ENCODE data around the gene NKD1. TPM values are rescaled to one million over a fixed set of nuclear protein-coding genes. Genes with fewer than 3 reads are reported as not detected.

NKD1 gene
- polyA plus RNA-seq, 1 experiment: not detected

DNA sequence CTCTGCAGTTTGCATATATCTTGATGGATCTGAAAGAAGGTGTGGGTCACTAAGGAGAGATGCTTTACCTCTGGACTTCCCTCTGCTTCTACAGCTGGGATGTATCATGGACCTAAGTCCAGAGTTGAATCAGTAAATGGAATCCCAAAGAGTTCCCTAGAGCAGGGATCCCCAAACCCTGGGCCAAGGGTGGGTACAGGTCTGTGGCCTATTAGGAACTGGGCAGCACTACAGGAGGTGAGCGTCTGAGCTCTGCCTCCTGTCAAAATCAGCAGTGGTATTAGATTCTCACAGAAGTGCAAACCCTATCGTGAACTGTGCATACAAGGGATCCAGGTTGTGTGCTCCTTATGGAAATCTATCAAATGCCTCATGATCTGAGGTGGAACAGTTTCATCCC, 39.3 kb downstream of the NKD1 start:
- CTCF ChIA-PET: interaction anchor here (1.7 to 1.8 kb wide), 2 partner anchors 78 to 219 kb away, joined by 9 to 17 read pairs; no protein-coding TSS in a partner anchor
- H3K27me3 ChIP-seq (ENCODE audit: control insufficient read depth, insufficient read depth, low read length): peaks cover 14% of the 10 kb centered on the region
- TF ChIP-seq, protein P1, sequence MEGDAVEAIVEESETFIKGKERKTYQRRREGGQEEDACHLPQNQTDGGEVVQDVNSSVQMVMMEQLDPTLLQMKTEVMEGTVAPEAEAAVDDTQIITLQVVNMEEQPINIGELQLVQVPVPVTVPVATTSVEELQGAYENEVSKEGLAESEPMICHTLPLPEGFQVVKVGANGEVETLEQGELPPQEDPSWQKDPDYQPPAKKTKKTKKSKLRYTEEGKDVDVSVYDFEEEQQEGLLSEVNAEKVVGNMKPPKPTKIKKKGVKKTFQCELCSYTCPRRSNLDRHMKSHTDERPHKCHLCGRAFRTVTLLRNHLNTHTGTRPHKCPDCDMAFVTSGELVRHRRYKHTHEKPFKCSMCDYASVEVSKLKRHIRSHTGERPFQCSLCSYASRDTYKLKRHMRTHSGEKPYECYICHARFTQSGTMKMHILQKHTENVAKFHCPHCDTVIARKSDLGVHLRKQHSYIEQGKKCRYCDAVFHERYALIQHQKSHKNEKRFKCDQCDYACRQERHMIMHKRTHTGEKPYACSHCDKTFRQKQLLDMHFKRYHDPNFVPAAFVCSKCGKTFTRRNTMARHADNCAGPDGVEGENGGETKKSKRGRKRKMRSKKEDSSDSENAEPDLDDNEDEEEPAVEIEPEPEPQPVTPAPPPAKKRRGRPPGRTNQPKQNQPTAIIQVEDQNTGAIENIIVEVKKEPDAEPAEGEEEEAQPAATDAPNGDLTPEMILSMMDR (IDR thresholded peaks at IDR 0.05; ENCODE audit: low read depth, low read length): no peak
- no peak overlapping the region for H3K27ac ChIP-seq (ENCODE audit: low read depth, low read length)
- DNase-seq (ENCODE audit: low read depth, low spot score): no peak
- H3K9me3 ChIP-seq (ENCODE audit: control insufficient read depth, insufficient read depth, low read length): no peaks in the 10 kb centered on the region
- H3K4me3 ChIP-seq (ENCODE audit: low read depth, low read length): no peak overlapping the region
- POLR2A ChIA-PET: no interaction called here

DNA sequence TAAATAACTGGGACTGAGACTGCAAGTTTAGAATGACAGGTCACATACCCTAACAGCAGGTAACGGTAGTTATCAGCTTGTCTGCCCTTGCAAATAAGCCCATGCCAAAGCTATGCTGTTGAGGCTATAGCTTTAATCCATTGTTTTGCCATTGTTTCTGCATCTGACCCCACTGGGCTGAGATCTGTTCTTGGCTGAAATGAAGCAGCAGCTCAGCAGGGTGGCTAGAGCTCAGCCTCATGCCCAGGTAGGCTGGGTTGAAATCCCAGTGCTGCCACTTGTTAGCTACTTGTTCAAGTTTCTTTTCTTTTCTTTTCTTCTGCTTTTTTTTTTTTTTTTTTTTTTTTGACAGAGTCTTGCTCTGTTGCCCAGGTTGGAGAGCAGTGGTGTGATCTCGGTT, 40.1 kb downstream of the NKD1 start:
- H3K27ac ChIP-seq (ENCODE audit: low read depth, low read length): no peak overlapping the region
- CTCF ChIA-PET: interaction anchor here (0.7 to 1.7 kb wide), 3 partner anchors 77 to 563 kb away, joined by 3 to 17 read pairs (median 4); partner anchors contain the start of gene CNEP1R1
- no peak overlapping the region for H3K4me3 ChIP-seq (ENCODE audit: low read depth, low read length)
- DNase-seq (ENCODE audit: low read depth, low spot score): no peak
- peaks cover 19% of the 10 kb centered on the region for H3K27me3 ChIP-seq (ENCODE audit: control insufficient read depth, insufficient read depth, low read length)
- TF ChIP-seq, protein P1 (IDR thresholded peaks at IDR 0.05; ENCODE audit: low read depth, low read length): no peak
- H3K9me3 ChIP-seq (ENCODE audit: control insufficient read depth, insufficient read depth, low read length): no peaks in the 10 kb centered on the region
- POLR2A ChIA-PET: no interaction called here

DNA sequence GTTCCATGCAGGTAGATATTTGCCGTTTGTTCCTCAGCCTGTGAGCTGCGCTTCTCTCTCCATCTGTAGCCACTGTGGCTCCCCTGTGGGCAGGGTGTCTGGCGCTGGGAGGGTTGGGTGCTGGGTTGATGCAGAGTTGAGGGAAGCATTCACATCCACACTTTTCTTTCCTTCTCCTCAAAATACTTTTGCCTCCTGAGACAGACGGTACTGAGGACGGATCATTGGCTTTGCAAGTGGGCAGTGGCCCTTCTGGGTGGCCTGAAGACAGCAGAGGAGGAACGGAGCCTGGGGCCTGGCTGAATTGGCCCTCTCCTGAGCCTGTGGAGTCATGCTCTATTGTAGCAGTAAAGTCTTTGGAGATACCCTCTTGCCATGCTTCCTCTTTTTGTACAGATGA, 43.0 kb downstream of the NKD1 start:
- DNase-seq (ENCODE audit: low read depth, low spot score): no peak
- Histone ChIP-seq H3K4me3 (ENCODE audit: low read depth, low read length) (no peak overlapping the region), H3K27me3 (ENCODE audit: control insufficient read depth, insufficient read depth, low read length) (peaks cover 11% of the 10 kb centered on the region), H3K9me3 (ENCODE audit: control insufficient read depth, insufficient read depth, low read length) (no peaks in the 10 kb centered on the region), H3K27ac (ENCODE audit: low read depth, low read length) (no peak overlapping the region)
- TF ChIP-seq, protein P1 (IDR thresholded peaks at IDR 0.05; ENCODE audit: low read depth, low read length): no peak
- ChIA-PET POLR2A (no interaction called here), CTCF (interaction anchor here (4.3 kb wide), 1 partner anchor 75 kb away, joined by 59 read pairs; no protein-coding TSS in a partner anchor)

DNA sequence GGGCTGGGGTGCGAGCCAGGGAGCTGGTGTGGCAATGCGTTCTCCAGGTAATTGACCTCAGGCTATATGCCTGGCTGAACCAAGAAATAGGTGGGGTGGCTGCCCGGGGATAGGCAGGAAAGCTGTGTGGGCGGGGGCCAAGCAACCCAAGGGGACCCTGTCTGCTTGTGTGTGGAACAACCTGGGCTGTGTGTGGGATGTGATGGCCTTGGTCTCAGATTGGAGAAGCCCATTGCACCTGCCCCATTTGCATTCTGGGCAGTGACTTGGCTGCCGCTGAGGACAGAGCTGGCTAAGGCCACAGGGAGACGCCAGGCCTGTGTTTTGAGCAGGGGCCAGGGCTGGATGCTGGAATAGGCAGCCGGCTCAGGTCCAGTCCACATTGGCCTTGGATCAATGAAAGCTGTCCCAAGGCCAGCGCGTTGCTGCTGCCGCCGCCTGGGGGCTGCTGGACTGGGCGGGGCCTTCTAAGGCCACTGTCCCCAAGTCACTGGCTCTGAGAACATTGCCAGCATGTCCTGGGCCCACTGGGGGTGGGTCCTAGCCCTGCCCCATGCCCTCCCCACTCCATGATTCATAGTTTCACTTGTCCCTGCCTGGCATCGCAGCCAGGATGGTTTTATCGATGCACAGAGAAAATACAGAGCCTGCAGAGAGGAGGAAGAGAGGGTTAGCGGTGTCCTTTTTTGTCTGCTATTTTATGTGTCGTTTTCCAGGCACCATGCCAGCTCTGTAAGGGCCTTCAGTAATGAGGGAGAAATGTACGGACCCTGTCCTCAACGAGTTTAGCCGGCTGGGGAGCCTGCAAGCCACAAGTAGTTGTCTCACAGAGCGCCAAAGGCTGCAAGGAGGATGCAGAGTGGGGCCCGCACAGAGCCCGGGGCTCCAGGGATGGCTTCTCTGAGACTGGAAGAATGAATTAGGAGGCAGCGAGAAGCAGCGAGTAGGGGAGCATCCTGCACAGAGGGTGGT, 43.9 kb downstream of the NKD1 start:
- Histone ChIP-seq H3K4me3 (ENCODE audit: low read depth, low read length) (no peak overlapping the region), H3K27me3 (ENCODE audit: control insufficient read depth, insufficient read depth, low read length) (peaks cover 11% of the 10 kb centered on the region), H3K27ac (ENCODE audit: low read depth, low read length) (no peak overlapping the region), H3K9me3 (ENCODE audit: control insufficient read depth, insufficient read depth, low read length) (no peaks in the 10 kb centered on the region)
- TF ChIP-seq, protein P1 (IDR thresholded peaks at IDR 0.05; ENCODE audit: low read depth, low read length): no peak
- POLR2A ChIA-PET: no interaction called here
- DNase-seq (ENCODE audit: low read depth, low spot score): no peak
- CTCF ChIA-PET: interaction anchor here (3.0 to 4.3 kb wide), 2 partner anchors 75 to 215 kb away, joined by 45 to 59 read pairs; no protein-coding TSS in a partner anchor

DNA sequence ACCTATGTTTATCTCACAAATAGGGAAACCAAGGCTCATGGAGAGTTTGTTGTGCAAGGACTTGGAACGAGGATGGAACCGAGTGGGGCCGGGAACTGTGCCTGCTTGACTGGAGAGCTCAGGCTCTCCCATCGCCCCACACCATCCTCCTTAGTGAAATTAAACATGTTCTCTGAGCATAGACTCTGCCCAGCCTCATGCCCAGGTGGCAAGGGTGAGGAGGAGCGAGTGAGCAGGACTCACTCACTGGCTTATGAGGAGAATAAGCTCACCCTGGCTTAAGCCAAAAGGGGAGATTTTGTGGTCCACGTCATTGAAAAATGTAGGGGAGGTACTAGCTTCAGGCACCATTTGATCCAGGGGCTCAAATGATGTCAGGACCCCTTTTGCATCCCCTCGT, 44.8 kb downstream of the NKD1 start:
- Histone ChIP-seq H3K27me3 (ENCODE audit: control insufficient read depth, insufficient read depth, low read length) (peaks cover 8% of the 10 kb centered on the region), H3K27ac (ENCODE audit: low read depth, low read length) (no peak overlapping the region), H3K4me3 (ENCODE audit: low read depth, low read length) (no peak overlapping the region), H3K9me3 (ENCODE audit: control insufficient read depth, insufficient read depth, low read length) (no peaks in the 10 kb centered on the region)
- no peak for DNase-seq (ENCODE audit: low read depth, low spot score)
- TF ChIP-seq, protein P1 (IDR thresholded peaks at IDR 0.05; ENCODE audit: low read depth, low read length): no peak
- CTCF ChIA-PET: interaction anchor here (1.4 to 4.3 kb wide), 4 partner anchors 74 to 214 kb away, joined by 5 to 59 read pairs (median 26); no protein-coding TSS in a partner anchor
- POLR2A ChIA-PET: no interaction called here
